A673 (cell line): ENCODE results near the gene SPG11.

ENCODE experiments used
- EZH2 ChIP-seq: fragments of 200-600 bp; sonication (generic); IDR thresholded peaks from 2 replicates; pipeline ENCODE4 v1.6.1; 2017; ENCODE audit warnings: borderline replicate concordance, low read depth, mild to moderate bottlenecking, mixed read lengths, antibody characterized with exemption, low read length; ENCODE audit not compliant: poor library complexity, severe bottlenecking
- TF ChIP-seq, protein P1 (sequence below): fragments of 300-800, 200-600 bp; sonication (generic); conservative IDR thresholded peaks from 2 replicates; pipeline ENCODE4 v1.5.1; 2017; ENCODE audit warnings: low read depth, mild to moderate bottlenecking, antibody characterized with exemption, low read length, moderate library complexity, mixed read lengths

DNA sequence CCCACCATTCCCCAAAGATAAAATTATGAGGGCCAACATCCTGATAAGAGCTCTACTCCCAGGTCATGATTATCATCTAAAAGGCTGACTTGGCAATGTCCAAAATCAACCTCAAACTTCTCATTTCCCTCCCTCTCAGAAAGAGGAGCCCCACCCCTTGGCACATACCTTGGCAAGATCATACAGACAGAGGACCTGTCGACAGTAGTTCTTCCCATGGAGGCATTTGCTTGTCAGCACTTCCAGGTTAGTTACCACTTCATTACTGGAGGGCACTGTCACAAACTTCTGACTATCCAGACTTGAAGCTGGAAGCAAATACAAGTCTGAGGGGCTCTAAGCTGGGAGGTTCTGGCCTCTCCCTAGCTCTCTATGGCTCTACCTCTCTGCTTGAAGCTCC, 88.7 kb downstream of the SPG11 start:
- TF ChIP-seq, protein P1, sequence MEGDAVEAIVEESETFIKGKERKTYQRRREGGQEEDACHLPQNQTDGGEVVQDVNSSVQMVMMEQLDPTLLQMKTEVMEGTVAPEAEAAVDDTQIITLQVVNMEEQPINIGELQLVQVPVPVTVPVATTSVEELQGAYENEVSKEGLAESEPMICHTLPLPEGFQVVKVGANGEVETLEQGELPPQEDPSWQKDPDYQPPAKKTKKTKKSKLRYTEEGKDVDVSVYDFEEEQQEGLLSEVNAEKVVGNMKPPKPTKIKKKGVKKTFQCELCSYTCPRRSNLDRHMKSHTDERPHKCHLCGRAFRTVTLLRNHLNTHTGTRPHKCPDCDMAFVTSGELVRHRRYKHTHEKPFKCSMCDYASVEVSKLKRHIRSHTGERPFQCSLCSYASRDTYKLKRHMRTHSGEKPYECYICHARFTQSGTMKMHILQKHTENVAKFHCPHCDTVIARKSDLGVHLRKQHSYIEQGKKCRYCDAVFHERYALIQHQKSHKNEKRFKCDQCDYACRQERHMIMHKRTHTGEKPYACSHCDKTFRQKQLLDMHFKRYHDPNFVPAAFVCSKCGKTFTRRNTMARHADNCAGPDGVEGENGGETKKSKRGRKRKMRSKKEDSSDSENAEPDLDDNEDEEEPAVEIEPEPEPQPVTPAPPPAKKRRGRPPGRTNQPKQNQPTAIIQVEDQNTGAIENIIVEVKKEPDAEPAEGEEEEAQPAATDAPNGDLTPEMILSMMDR, result no peak
- no peak for TF ChIP-seq EZH2
